Erythroblast (primary cell): ENCODE measurements around the gene SF3B1.
"Not testable (repeated sequence)": the region's sequence is repeated elsewhere in the genome, so short reads cannot be mapped to it uniquely, and the experiment has no call there.

Experiments
- DNase-seq, 2 experiments: peaks; one replicate each; lab custom pipeline; 2025; lab: John Stamatoyannopoulos, UW
- GATA1 ChIP-seq: IDR thresholded peaks from 2 replicates; pipeline ENCODE4 v1.6.1; 2011; ENCODE audit warnings: low read depth, mild to moderate bottlenecking, control low read depth, low read length, moderate library complexity
- POLR2A ChIP-seq: IDR thresholded peaks from 2 replicates; pipeline ENCODE4 v1.6.1; 2011; ENCODE audit warnings: mild to moderate bottlenecking, low read length

SF3B1 gene

GRCh38 chr2:197434541-197435513, at the start of gene SF3B1:
Gene SF3B1, minus strand, starts transcription at chr2:197435028. Its CDS starts 29 bp downstream, at chr2:197434999.
- DNase-seq, result peak; percentile 99
- TF ChIP-seq POLR2A (peak; percentile 99), GATA1 (no peak)

GRCh38 chr2:197484248-197484647, 49.4 kb upstream of the SF3B1 start:
- not testable (repeated sequence) for DNase-seq

- no peak for DNase-seq
- TF ChIP-seq GATA1 (no peak), POLR2A (no peak)
Observed at GRCh38 chr2:197480165-197481036, 45.6 kb upstream of the SF3B1 start.

GRCh38 chr2:197477797-197478196, 43.0 kb upstream of the SF3B1 start:
- DNase-seq, result peak; percentile 81 to 85
- TF ChIP-seq GATA1 (no peak), POLR2A (no peak)

GRCh38 chr2:197472166-197472565, 37.3 kb upstream of the SF3B1 start:
- no peak for TF ChIP-seq POLR2A
- no peak for TF ChIP-seq GATA1
- no peak for DNase-seq

GRCh38 chr2:197464175-197464574, 29.3 kb upstream of the SF3B1 start:
- DNase-seq, result no peak
- no peak for TF ChIP-seq GATA1
- no peak for TF ChIP-seq POLR2A

GRCh38 chr2:197461057-197461456, 26.2 kb upstream of the SF3B1 start:
- peak; percentile 17 to 58 for DNase-seq
- TF ChIP-seq GATA1, result no peak
- no peak for TF ChIP-seq POLR2A

- peak in 1 of 2 experiments; percentile 52 for DNase-seq
- TF ChIP-seq GATA1, result no peak
- no peak for TF ChIP-seq POLR2A
Observed at GRCh38 chr2:197460649-197461048, 25.8 kb upstream of the SF3B1 start.

GRCh38 chr2:197455428-197455827, 20.6 kb upstream of the SF3B1 start:
- no peak for DNase-seq
- TF ChIP-seq GATA1 (no peak), POLR2A (no peak)

GRCh38 chr2:197454923-197455322, 20.1 kb upstream of the SF3B1 start:
- DNase-seq, result no peak
- no peak for TF ChIP-seq POLR2A
- no peak for TF ChIP-seq GATA1

- TF ChIP-seq GATA1 (no peak), POLR2A (peak; percentile 11)
- peak in 1 of 2 experiments; percentile 78 for DNase-seq
Observed at GRCh38 chr2:197453914-197454398, 19.1 kb upstream of the SF3B1 start.

- peak; percentile 100 for DNase-seq
- peak; percentile 98 for TF ChIP-seq POLR2A
- no peak for TF ChIP-seq GATA1
Observed at GRCh38 chr2:197453123-197453913, 18.5 kb upstream of the SF3B1 start, which contains the start of gene COQ10B. Gene COQ10B, plus strand, starts transcription at chr2:197453552. Its CDS starts 9 bp downstream, at chr2:197453561.

GRCh38 chr2:197452754-197453122, 17.9 kb upstream of the SF3B1 start:
- no peak for TF ChIP-seq POLR2A
- no peak for TF ChIP-seq GATA1
- DNase-seq, result no peak

GRCh38 chr2:197450935-197451358, 16.1 kb upstream of the SF3B1 start:
- DNase-seq, result peak in 1 of 2 experiments; percentile 46
